DND-41 (cell line): ENCODE measurements around the gene PUM1.

Experiments
- CTCF ChIP-seq: IDR thresholded peaks from 2 replicates; pipeline ENCODE4 v1.5.1; 2012; ENCODE audit warnings: borderline replicate concordance, low read length, moderate library complexity, mild to moderate bottlenecking; ENCODE audit not compliant: poor library complexity, severe bottlenecking; ENCODE audit errors: extremely low read depth
- EZH2 ChIP-seq: IDR thresholded peaks from 3 replicates; pipeline ENCODE4 v1.6.1; 2012; ENCODE audit warnings: borderline replicate concordance, low read depth, mild to moderate bottlenecking, moderate library complexity, low read length, inconsistent platforms; ENCODE audit not compliant: severe bottlenecking

DNA sequence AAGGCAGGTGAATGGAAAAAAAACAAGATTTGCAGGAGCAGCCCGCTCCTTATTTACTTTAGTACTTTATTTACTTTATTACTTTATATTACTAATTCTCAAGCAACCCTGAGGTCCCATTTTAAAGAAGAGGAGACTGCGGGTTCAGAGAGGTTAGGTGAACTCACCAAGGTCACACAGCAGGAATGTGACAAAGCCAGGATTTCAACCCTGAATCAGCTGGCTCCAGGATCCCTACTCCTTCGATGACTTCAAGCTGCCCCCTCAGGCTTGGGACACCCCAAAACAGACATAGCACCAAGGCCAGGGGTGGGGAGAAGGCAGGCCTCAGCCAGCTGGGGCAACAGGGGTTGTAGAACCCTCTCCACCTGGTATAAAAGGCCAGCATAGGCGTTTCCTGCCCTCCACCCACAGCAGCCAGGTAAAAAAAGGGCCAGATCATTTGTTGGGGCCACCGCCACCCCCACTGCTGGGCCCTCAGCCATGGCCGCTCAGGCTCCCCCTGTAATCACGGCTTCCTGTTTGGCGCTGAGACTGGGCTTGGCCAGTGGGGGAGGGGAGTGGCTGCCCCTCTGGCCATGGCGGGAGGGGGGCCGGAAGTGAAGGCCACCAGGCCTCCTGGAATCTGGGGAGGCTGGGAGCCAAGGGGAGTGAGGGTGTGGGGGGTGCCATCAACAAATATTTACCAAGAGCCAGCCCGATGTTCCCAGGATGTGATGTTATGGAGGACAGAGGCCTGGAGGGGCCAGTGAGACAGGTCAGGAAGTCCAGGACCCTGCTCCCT, 163.5 kb downstream of the PUM1 start:
- TF ChIP-seq CTCF = no peak
- no peak for TF ChIP-seq EZH2
